DLD1 (cell line): ENCODE data around the gene CYP2B6.
"Not testable (repeated sequence)": the region's sequence is repeated elsewhere in the genome, so short reads cannot be mapped to it uniquely, and the experiment has no call there.

Source experiments
- in situ Hi-C: cut with HindIII; loops from 2 replicates; pipeline ENCODE4 v1.10.0; 2017; ENCODE audit warnings: low sequenced_read_pairs

The CYP2B6 gene

DNA sequence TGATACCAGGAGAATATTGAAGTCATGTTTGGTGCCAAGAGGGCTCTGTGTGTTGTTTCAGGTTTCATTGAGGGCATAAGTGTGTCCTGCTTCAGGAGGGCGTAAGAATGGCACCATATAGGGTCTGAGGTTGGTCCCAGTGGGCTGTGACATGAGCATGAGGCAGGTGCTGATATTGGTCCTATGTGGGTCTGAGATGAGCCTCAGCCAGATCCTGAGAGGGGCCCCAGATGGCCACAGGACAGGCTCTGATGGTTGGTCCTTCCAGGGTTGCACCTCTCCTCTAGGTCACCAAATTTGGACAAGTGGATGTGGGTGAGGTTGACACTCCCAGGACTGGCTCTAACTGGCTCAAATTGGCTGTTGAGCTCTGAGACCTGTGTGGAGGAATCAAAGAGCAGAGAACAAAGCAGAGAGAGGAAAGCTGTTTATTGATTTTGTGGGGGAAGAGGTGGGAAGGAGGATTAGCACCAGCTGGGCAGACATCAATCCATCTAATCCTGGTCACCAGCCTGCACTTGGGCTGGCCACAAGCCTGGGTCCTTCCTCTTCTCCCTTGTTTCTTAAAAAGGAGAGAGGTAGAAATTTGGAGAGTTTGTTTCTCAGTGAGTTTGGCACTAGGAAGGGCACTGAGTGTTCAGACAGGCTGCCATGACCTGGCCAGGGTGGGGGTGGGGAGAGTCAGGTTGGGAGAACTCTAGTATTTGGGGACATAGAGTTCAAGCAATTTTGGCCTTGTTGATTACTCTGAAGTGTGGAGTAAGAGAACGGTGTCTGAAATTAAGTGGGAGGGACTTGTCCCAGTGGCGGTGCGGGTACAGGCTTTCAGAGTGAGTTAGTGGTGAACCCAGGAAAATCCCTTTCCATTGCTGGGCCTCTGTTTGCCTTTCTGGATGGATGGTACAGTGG, 38.7 kb downstream of the CYP2B6 start:
- in situ Hi-C loops = no loop called here

GRCh38 chr19:41030651-41031050, 39.6 kb downstream of the CYP2B6 start:
- in situ Hi-C loops = no loop called here

DNA sequence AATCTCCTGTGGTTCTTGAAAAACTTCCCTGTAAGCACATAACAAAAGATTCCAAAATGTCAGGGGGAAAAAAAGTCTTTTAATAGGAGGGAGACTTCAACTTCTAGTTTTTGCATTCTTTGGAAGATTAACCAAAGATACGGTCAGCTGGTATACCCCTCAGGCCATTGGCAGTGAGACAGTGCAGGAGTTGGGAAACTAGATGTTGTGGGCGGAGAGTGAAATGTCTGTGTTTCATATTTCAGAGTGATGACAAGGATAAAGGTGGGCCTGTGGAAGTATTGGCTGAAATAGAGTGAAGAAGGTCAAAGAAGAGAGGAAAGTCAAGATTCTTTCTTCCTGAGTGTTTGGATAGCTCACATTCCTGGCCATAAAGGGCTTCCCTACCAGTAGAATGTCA, 40.8 kb downstream of the CYP2B6 start:
- in situ Hi-C loops = no loop called here

GRCh38 chr19:41033324-41033723, 42.2 kb downstream of the CYP2B6 start:
- in situ Hi-C loops = not testable (repeated sequence)

GRCh38 chr19:41039806-41040205, 48.7 kb downstream of the CYP2B6 start:
- in situ Hi-C loops = no loop called here

DNA sequence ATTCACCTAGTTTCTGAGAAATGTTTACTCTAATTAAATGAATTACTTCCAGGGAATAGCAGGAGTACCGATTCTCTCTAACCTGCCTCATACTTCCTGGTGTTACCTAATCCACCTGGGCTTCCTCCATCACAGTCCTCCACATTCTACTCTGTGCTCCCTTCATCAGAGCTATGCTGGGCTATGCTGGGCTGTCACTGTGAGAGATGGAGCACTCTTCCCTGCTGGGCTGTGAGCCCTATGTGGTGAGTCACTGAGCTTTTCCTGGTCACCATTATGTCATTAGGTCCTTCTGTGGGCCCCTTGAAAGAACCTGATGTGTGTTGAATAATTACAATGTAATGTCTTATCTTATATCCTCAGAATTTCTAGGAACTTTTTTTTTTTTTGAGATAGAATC, 54.0 kb downstream of the CYP2B6 start:
- in situ Hi-C loops = not testable (repeated sequence)

- in situ Hi-C loops = no loop called here
Observed at GRCh38 chr19:41050426-41050825, 59.3 kb downstream of the CYP2B6 start.

- in situ Hi-C loops = not testable (repeated sequence)
Observed at GRCh38 chr19:41052162-41052561, 61.1 kb downstream of the CYP2B6 start.

GRCh38 chr19:41053331-41053730, 62.2 kb downstream of the CYP2B6 start:
- in situ Hi-C loops = not testable (repeated sequence)

GRCh38 chr19:41064974-41065569, 74.0 kb downstream of the CYP2B6 start:
- in situ Hi-C loops = no loop called here
